Natural killer cell (primary cell): ENCODE measurements around the gene ARHGEF16. TPM values are rescaled to one million over a fixed set of nuclear protein-coding genes. Genes with fewer than 3 reads are reported as not detected.

Experiments used
- ATAC-seq, 3 donors: fragments of 150-1000 bp in 2 of 3; fragments of 200-7000 bp in 1 of 3; cut with Tn5 transposase; 1 replicate in 1 of 3; 2 replicates in 2 of 3; pipeline ENCODE4 v1.10.0; 2021; ENCODE audit warnings: mild to moderate bottlenecking in 2 of 3, moderate library complexity in 2 of 3
- DNase-seq, 2 donors: peaks; one replicate each; pipeline versions ENCODE4 v3.0.0 to v3.0.0-alpha.2; 2013 to 2021; ENCODE audit warnings: mixed read lengths in 1 of 2
- H3K27ac ChIP-seq: one replicate; pipeline ENCODE4 v1.5.1; 2013; ENCODE audit warnings: mild to moderate bottlenecking, low read length
- H3K27me3 ChIP-seq: one replicate; pipeline ENCODE4 v1.6.1; 2013; ENCODE audit warnings: low read length; ENCODE audit not compliant: control insufficient read depth, insufficient read depth
- H3K36me3 ChIP-seq: one replicate; pipeline ENCODE4 v1.6.1; 2013; ENCODE audit warnings: low read length; ENCODE audit not compliant: control insufficient read depth, insufficient read depth
- H3K4me1 ChIP-seq: one replicate; pipeline ENCODE4 v1.6.1; 2013; ENCODE audit warnings: low read length; ENCODE audit not compliant: control insufficient read depth, insufficient read depth
- H3K4me3 ChIP-seq: one replicate; pipeline ENCODE4 v1.5.1; 2013; ENCODE audit warnings: low read length
- H3K9me3 ChIP-seq: one replicate; pipeline ENCODE4 v1.6.1; 2013; ENCODE audit warnings: low read length; ENCODE audit not compliant: control insufficient read depth, insufficient read depth
- H3K27ac Mint-ChIP-seq, 2 donors: one replicate each; pipeline ENCODE4 v1.8.0; 2022; ENCODE audit warnings: mild to moderate bottlenecking in 2 of 2, mixed read lengths in 2 of 2, moderate library complexity in 1 of 2
- H3K27me3 Mint-ChIP-seq, 2 donors: one replicate each; pipeline ENCODE4 v1.8.0; 2022; ENCODE audit warnings: low read depth in 2 of 2, mixed read lengths in 2 of 2
- H3K36me3 Mint-ChIP-seq: one replicate; pipeline ENCODE4 v1.8.0; 2022; ENCODE audit warnings: mixed read lengths
- H3K4me1 Mint-ChIP-seq, 2 donors: one replicate each; pipeline ENCODE4 v1.8.0; 2022; ENCODE audit warnings: mixed read lengths in 2 of 2
- H3K4me3 Mint-ChIP-seq: one replicate; pipeline ENCODE4 v1.8.0; 2022; ENCODE audit warnings: mild to moderate bottlenecking, moderate library complexity, mixed read lengths
- H3K9me3 Mint-ChIP-seq, 2 donors: one replicate each; pipeline ENCODE4 v1.8.0; 2022; ENCODE audit warnings: mixed read lengths in 2 of 2
- CTCF ChIP-seq: fragments of 200-600 bp; IDR thresholded peaks from one replicate; pipeline ENCODE4 v1.8.0; 2022; ENCODE audit warnings: antibody characterized with exemption
- WGBS: methylation state at CpG from one replicate; pipeline ENCODE4 v1.1.7; 2013; ENCODE audit warnings: missing lambda C conversion rate; ENCODE audit not compliant: insufficient coverage; 5-methylcytosine and 5-hydroxymethylcytosine counted together
- intact Hi-C: fragments of 100-400 bp; cut with micrococcal nuclease; formaldehyde crosslinking; loops from one replicate; pipeline ENCODE4 v1.14.2; 2022
- total RNA-seq, 4 donors: library from RNA; stranded (reverse); fragments of 120-200 nt in 1 of 4; gene quantifications; one replicate each; pipeline versions ENCODE4 v1.2.3 to v1.2.4, GENCODE V29; 2013 to 2022

Gene ARHGEF16
- total RNA-seq, 3 donors from 2014 or later (not counting 1 experiment from before 2014, with no cell fraction given), result not detected

DNA sequence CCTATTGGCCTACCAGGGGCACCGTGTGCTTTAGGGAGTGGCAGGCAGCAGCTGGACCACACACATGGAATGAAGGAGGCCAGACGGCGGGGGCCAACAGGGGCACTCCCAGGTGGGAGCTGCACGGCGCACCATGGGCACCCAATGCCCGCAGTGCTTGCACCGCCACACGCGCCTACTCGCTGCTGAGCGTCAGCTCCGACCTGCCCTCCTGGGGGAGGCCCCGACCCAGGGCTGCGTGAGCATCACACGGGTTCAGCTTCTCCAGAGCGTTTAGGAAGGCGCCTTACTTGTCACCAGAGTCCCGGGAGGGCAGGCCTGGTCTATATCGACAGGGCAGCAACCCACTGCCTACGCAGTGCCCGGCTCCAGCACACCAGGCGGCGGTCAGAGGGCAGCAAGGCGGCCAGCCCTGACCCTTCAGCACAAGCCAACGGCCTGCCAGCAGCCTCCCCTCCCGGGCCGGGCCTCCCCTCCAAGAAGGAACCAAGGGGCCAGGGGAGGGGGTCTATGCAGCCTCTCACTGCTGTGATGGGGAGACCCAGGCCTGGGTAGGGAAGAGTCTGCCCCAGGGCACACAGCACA lies 64.9 kb downstream of the ARHGEF16 start:
- Histone ChIP-seq H3K4me1 (no peaks in the 10 kb centered on the region), H3K27ac (no peak overlapping the region), H3K4me3 (no peak overlapping the region), H3K9me3 (no peaks in the 10 kb centered on the region), H3K27me3 (no peaks in the 10 kb centered on the region), H3K36me3 (no peaks in the 10 kb centered on the region)
- WGBS, result 93% methylated on average over 27 of the region's 27 CpGs
- H3K4me3 Mint-ChIP-seq, result no peak overlapping the region
- no peaks in the 10 kb centered on the region for H3K27me3 Mint-ChIP-seq
- no peaks in the 10 kb centered on the region for H3K9me3 Mint-ChIP-seq
- intact Hi-C loops, result no loop called here
- ATAC-seq, result no peak
- no peaks in the 10 kb centered on the region for H3K4me1 Mint-ChIP-seq
- no peak for TF ChIP-seq CTCF
- DNase-seq, result no peak
- H3K27ac Mint-ChIP-seq, result no peak overlapping the region
- H3K36me3 Mint-ChIP-seq, result no peaks in the 10 kb centered on the region

DNA sequence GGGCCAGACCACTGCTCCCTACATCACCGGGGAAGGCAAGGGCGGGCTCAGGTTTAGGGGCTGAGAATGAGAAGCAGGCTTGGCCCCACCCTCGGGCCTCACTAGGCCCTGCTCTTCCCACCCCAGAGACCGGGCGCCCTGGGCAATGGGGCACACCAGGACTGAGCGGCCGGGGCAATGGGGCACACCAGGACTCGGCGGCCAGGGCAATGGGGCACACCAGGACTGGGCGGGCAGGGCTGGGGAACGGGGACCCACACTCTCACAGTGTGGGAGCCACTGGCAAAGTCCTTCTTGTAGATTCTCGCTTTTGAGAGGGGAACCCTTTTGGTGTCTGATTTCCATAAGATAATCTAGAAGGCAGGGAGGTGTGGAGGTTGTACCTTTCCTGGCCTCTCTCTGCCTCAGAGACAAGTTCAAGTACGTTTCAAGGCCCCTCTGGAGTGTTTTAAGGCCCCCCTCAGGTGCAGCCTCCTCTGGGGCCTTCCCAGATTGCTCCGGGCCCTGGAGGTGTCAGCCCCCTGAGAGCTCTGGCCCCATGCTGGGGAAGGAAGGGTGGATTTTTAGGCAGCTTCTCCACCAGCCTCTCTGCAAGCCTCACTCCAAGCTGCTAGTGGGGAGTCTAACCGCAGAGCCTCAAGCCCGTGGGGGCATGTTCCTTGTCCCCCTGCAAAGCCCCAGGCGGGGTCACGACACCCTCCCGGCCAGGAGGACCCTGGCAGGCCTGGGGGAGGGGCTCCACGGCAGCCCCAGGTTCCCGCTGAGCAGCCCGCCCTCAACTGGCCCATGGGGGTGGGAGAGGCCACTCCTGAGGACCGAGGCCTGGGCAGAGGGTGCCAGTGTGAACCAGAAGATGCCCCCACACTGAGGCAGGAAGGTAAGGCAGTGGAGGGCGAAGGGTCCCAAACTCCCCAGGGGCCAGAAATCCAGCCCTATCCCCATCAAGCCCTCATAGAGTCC lies 66.2 kb downstream of the ARHGEF16 start:
- Mint-ChIP-seq H3K9me3 (no peaks in the 10 kb centered on the region), H3K27ac (no peak overlapping the region), H3K4me1 (no peaks in the 10 kb centered on the region), H3K36me3 (no peaks in the 10 kb centered on the region), H3K4me3 (no peak overlapping the region), H3K27me3 (no peaks in the 10 kb centered on the region)
- H3K4me3 ChIP-seq, result no peak overlapping the region
- no peak overlapping the region for H3K27ac ChIP-seq
- no peak for ATAC-seq
- no peak for DNase-seq
- 86% methylated on average over 23 of the region's 24 CpGs for WGBS
- intact Hi-C loops, result no loop called here
- H3K27me3 ChIP-seq, result no peaks in the 10 kb centered on the region
- TF ChIP-seq CTCF, result no peak
- H3K9me3 ChIP-seq, result no peaks in the 10 kb centered on the region
- no peaks in the 10 kb centered on the region for H3K4me1 ChIP-seq
- H3K36me3 ChIP-seq, result no peaks in the 10 kb centered on the region

- H3K36me3 Mint-ChIP-seq, result no peaks in the 10 kb centered on the region
- no peak for ATAC-seq
- intact Hi-C loops, result no loop called here
- 86% methylated on average over 16 of the region's 16 CpGs for WGBS
- no peaks in the 10 kb centered on the region for H3K36me3 ChIP-seq
- H3K27me3 Mint-ChIP-seq, result no peaks in the 10 kb centered on the region
- H3K4me3 ChIP-seq, result no peak overlapping the region
- H3K27me3 ChIP-seq, result no peaks in the 10 kb centered on the region
- H3K27ac Mint-ChIP-seq, result no peak overlapping the region
- no peak overlapping the region for H3K4me3 Mint-ChIP-seq
- H3K4me1 Mint-ChIP-seq, result no peaks in the 10 kb centered on the region
- no peaks in the 10 kb centered on the region for H3K9me3 ChIP-seq
- H3K27ac ChIP-seq, result no peak overlapping the region
- no peaks in the 10 kb centered on the region for H3K4me1 ChIP-seq
- H3K9me3 Mint-ChIP-seq, result no peaks in the 10 kb centered on the region
- DNase-seq, result no peak
- TF ChIP-seq CTCF, result no peak
Observed at GRCh38 chr1:3521426-3521825, 67.0 kb downstream of the ARHGEF16 start.
